Colon (tissue), 2 donors: ENCODE results near the gene RABL2B.
"Not testable (repeated sequence)": the region's sequence is repeated elsewhere in the genome, so short reads cannot be mapped to it uniquely, and the experiment has no call there.

Experiments used
- FAIRE-seq: peaks from 2 replicates; lab custom pipeline; 2012; peaks lifted over from hg19 to GRCh38; lab: Jason Lieb, UNC
- donor health status: control.
- donor health status: control.

The RABL2B gene

GRCh38 chr22:50783033-50783879 lies at the start of gene RABL2B:
Gene RABL2B, minus strand, starts transcription at chr22:50783636. Its CDS starts 1,342 bp downstream, at chr22:50782294.
- FAIRE-seq, result not testable (repeated sequence)

- FAIRE-seq, result not testable (repeated sequence)
These were observed 3.5 kb upstream of the RABL2B start for GRCh38 chr22:50786936-50787335.

GRCh38 chr22:50785289-50785688 lies 1.9 kb upstream of the RABL2B start:
- FAIRE-seq, result not testable (repeated sequence)

- not testable (repeated sequence) for FAIRE-seq
These were observed 442 bp upstream of the RABL2B start for GRCh38 chr22:50783880-50784276.

GRCh38 chr22:50782253-50782652 lies 1.2 kb downstream of the RABL2B start:
- FAIRE-seq, result not testable (repeated sequence)

- not testable (repeated sequence) for FAIRE-seq
These were observed 3.2 kb downstream of the RABL2B start for GRCh38 chr22:50780244-50780643.

- not testable (repeated sequence) for FAIRE-seq
These were observed 5.8 kb downstream of the RABL2B start for GRCh38 chr22:50777631-50778030.

GRCh38 chr22:50775132-50775531 lies 8.3 kb downstream of the RABL2B start:
- FAIRE-seq, result not testable (repeated sequence)

- FAIRE-seq, result not testable (repeated sequence)
These were observed 19.1 kb downstream of the RABL2B start for GRCh38 chr22:50764288-50764687.

- FAIRE-seq, result not testable (repeated sequence)
These were observed 21.6 kb downstream of the RABL2B start for GRCh38 chr22:50761829-50762228.

- FAIRE-seq, result not testable (repeated sequence)
These were observed 23.7 kb downstream of the RABL2B start for GRCh38 chr22:50759597-50760341.

- not testable (repeated sequence) for FAIRE-seq
These were observed 26.4 kb downstream of the RABL2B start for GRCh38 chr22:50756949-50757491.

- not testable (repeated sequence) for FAIRE-seq
These were observed 27.0 kb downstream of the RABL2B start for GRCh38 chr22:50756406-50756805.

- not testable (repeated sequence) for FAIRE-seq
These were observed 28.2 kb downstream of the RABL2B start for GRCh38 chr22:50755251-50755650.

- FAIRE-seq, result not testable (repeated sequence)
These were observed 33.9 kb downstream of the RABL2B start for GRCh38 chr22:50749302-50750074.

GRCh38 chr22:50748630-50749029 lies 34.8 kb downstream of the RABL2B start:
- not testable (repeated sequence) for FAIRE-seq

GRCh38 chr22:50747521-50747920 lies 35.9 kb downstream of the RABL2B start:
- not testable (repeated sequence) for FAIRE-seq

GRCh38 chr22:50744424-50744823 lies 39.0 kb downstream of the RABL2B start:
- not testable (repeated sequence) for FAIRE-seq

GRCh38 chr22:50740714-50741113 lies 42.7 kb downstream of the RABL2B start:
- FAIRE-seq, result not testable (repeated sequence)

- FAIRE-seq, result no peak
These were observed 43.5 kb downstream of the RABL2B start for GRCh38 chr22:50739894-50740293.

- FAIRE-seq, result no peak
These were observed 44.2 kb downstream of the RABL2B start for GRCh38 chr22:50739279-50739691.
